GM18907 (cell line): Measurements from ENCODE around the gene TTLL10.
"Not testable (repeated sequence)": the region's sequence is repeated elsewhere in the genome, so short reads cannot be mapped to it uniquely, and the experiment has no call there.

Experiments
- ATAC-seq: cut with Tn5 transposase; IDR thresholded peaks from one replicate; pipeline ENCODE4 v1.9.1; 2021; ENCODE audit warnings: mild to moderate bottlenecking, moderate library complexity; ENCODE audit not compliant: unreplicated experiment

Gene TTLL10

GRCh38 chr1:1183833-1184775, 10.4 kb downstream of the TTLL10 start:
- no peak for ATAC-seq

- no peak for ATAC-seq
Measured at GRCh38 chr1:1185101-1185765, 11.6 kb downstream of the TTLL10 start.

GRCh38 chr1:1187938-1188337, 14.3 kb downstream of the TTLL10 start:
- no peak for ATAC-seq

GRCh38 chr1:1189111-1189510, 15.4 kb downstream of the TTLL10 start:
- no peak for ATAC-seq

GRCh38 chr1:1191734-1192133, 18.1 kb downstream of the TTLL10 start:
- no peak for ATAC-seq

- ATAC-seq: no peak
Measured at GRCh38 chr1:1194723-1195122, 21.0 kb downstream of the TTLL10 start.

- ATAC-seq: not testable (repeated sequence)
Measured at GRCh38 chr1:1195726-1196125, 22.0 kb downstream of the TTLL10 start.

- ATAC-seq: no peak
Measured at GRCh38 chr1:1196431-1197187, 22.9 kb downstream of the TTLL10 start.

GRCh38 chr1:1197188-1197500, 23.5 kb downstream of the TTLL10 start:
- no peak for ATAC-seq

- ATAC-seq: no peak
Measured at GRCh38 chr1:1197551-1198422, 24.1 kb downstream of the TTLL10 start.

- no peak for ATAC-seq
Measured at GRCh38 chr1:1198423-1199140, 24.9 kb downstream of the TTLL10 start.

GRCh38 chr1:1199141-1199960, 25.7 kb downstream of the TTLL10 start:
- ATAC-seq: no peak

GRCh38 chr1:1199961-1200875, 26.5 kb downstream of the TTLL10 start:
- no peak for ATAC-seq

GRCh38 chr1:1200876-1201810, 27.5 kb downstream of the TTLL10 start:
- peak; percentile 54 for ATAC-seq

- no peak for ATAC-seq
Measured at GRCh38 chr1:1202831-1203560, 29.3 kb downstream of the TTLL10 start.
